Panc1 (cell line): Measurements from ENCODE around the gene ZDHHC7. TPM values are rescaled to one million over a fixed set of nuclear protein-coding genes. Genes with fewer than 3 reads are reported as not detected.
"Not testable (repeated sequence)": the region's sequence is repeated elsewhere in the genome, so short reads cannot be mapped to it uniquely, and the experiment has no call there.

Experiments
- ATAC-seq: fragments of 200-7000 bp; cut with Tn5 transposase; 2 replicates; pipeline ENCODE4 v1.9.1; 2020; ENCODE audit warnings: mild to moderate bottlenecking, moderate library complexity
- BruUV-seq: library from RNA; stranded (reverse); fragments of 400-500 nt; replicated peaks from 2 replicates; lab custom pipeline; 2021; lab: Mats Ljungman, UMichigan
- CTCF ChIA-PET: fragments of 300-600 bp; sonication (Branson Sonifier 250); formaldehyde crosslinking; loops from one replicate; lab custom pipeline; 2022; ENCODE audit warnings: antibody characterized with exemption; lab: Charles Lee
- POLR2A ChIA-PET: fragments of 300-600 bp; sonication (Branson Sonifier 250); formaldehyde crosslinking; loops from one replicate; lab custom pipeline; 2022; ENCODE audit warnings: antibody characterized with exemption; lab: Charles Lee
- DNase-seq: peaks from one replicate; pipeline ENCODE4 v3.0.0-alpha.2; 2010; ENCODE audit warnings: low read depth, low spot score
- H3K27ac ChIP-seq: 2 replicates; pipeline ENCODE4 v1.5.1; 2011; ENCODE audit warnings: mild to moderate bottlenecking, low read length, inconsistent platforms
- H3K27me3 ChIP-seq: fragments of 200-500 bp; sonication (Bioruptor generic); 2 replicates; pipeline ENCODE4 v1.6.0; 2014; ENCODE audit warnings: low read length, inconsistent platforms; ENCODE audit not compliant: control insufficient read depth, insufficient read depth
- H3K36me3 ChIP-seq: fragments of 200-500 bp; sonication (Bioruptor generic); 2 replicates; pipeline ENCODE4 v1.5.1; 2014; ENCODE audit warnings: inconsistent platforms, mild to moderate bottlenecking, low read length, moderate library complexity; ENCODE audit not compliant: control insufficient read depth, insufficient read depth
- H3K4me1 ChIP-seq: 2 replicates; pipeline ENCODE4 v1.5.1; 2011; ENCODE audit warnings: inconsistent platforms, mild to moderate bottlenecking, low read length, moderate library complexity; ENCODE audit not compliant: control insufficient read depth, insufficient read depth
- H3K4me3 ChIP-seq, 2 experiments: 2 replicates each; pipeline ENCODE4 v1.5.1; 2011 to 2012; ENCODE audit warnings: low read depth in 2 of 2, low read length in 2 of 2, mild to moderate bottlenecking in 2 of 2, inconsistent platforms in 1 of 2, moderate library complexity in 1 of 2
- H3K9me3 ChIP-seq: fragments of 200-500 bp; sonication (Bioruptor generic); 2 replicates; pipeline ENCODE4 v1.5.1; 2014; ENCODE audit warnings: low read depth, mild to moderate bottlenecking, inconsistent platforms, low read length, moderate library complexity; ENCODE audit not compliant: control insufficient read depth, insufficient read depth
- POLR2AphosphoS5 ChIP-seq: IDR thresholded peaks from 2 replicates; pipeline ENCODE4 v1.6.1; 2012; ENCODE audit warnings: mild to moderate bottlenecking, low read depth, low read length, moderate library complexity
- SIN3A ChIP-seq: IDR thresholded peaks from 2 replicates; pipeline ENCODE4 v1.6.1; 2012; ENCODE audit warnings: low read depth, mild to moderate bottlenecking, low read length, moderate library complexity, borderline replicate concordance; ENCODE audit not compliant: insufficient read depth
- TCF7L2 ChIP-seq: IDR thresholded peaks from 2 replicates; pipeline ENCODE4 v1.6.1; 2011; ENCODE audit warnings: mild to moderate bottlenecking, low read depth, low read length, inconsistent platforms
- in situ Hi-C: cut with HindIII; loops from 2 replicates; pipeline ENCODE4 v1.10.0; 2016; ENCODE audit warnings: low sequenced_read_pairs, low pct_unique_long_range_greater_than_20kb
- intact Hi-C: fragments of 100-400 bp; cut with micrococcal nuclease; formaldehyde crosslinking; loops from one replicate; pipeline ENCODE4 v1.10.0; 2022; ENCODE audit not compliant: unreplicated experiment
- total RNA-seq: library from RNA; stranded (reverse); gene quantifications from one replicate; pipeline ENCODE4 v1.2.1, GENCODE V29; 2021; ENCODE audit not compliant: unreplicated experiment
- TF ChIP-seq, protein P1 (sequence below): fragments of 450-650 bp; IDR thresholded peaks from 2 replicates; pipeline ENCODE4 v1.5.1; 2017; ENCODE audit warnings: mild to moderate bottlenecking
- TF ChIP-seq, protein P2 (sequence below), 2 experiments: IDR thresholded peaks; 2 replicates each; pipeline ENCODE4 v1.6.1; 2011 to 2012; ENCODE audit warnings: low read depth in 2 of 2, control low read depth in 1 of 2, low read length in 1 of 2, mild to moderate bottlenecking in 1 of 2, moderate library complexity in 1 of 2; ENCODE audit not compliant: insufficient read depth in 1 of 2

ZDHHC7 gene
- total RNA-seq, 1 experiment from 2014 or later, result 71.5 TPM

DNA sequence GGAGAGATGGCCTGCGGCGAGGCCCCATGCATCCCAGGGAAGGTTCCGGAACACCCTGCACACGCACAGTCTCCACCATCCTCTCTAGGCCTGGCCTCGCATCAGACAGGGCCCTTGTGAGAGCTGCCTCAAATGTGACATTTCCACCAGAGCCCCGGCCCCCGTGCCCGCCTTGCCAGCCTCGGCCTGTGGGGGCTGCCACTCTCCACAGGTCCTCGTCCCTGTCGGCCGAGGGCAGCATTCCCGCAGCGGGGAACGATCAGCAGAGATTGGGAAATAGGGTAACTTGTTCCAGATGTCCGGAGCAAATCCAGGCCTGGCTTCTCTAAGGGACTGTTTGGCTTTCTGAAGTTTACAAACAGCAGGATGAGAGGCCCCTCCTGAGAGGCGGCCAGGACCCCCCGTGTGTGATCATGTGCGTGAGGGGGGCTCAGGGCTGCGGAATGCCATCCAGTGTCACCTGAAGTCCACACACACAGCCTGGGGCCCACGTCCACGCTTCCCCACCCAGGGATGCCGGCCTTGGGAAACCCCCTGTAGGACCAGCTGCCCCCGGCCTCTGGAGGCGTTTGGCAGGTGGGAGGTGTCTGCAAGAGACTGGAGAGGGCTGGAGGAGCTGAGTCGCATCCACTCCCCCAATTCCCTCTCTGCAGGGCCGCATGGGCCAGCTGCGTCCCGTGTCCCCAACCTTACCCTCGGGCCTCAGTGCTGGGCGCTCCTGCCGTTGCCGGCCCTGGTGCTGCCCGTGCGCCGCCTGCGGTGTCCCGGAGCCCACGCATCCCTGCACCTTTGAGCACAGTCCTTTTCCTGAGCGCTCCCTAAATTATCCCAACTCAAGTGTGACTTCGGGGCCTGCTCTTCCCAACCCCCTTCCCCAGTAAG lies 70.4 kb downstream of the ZDHHC7 start:
- Histone ChIP-seq H3K27me3 (no peaks in the 10 kb centered on the region), H3K4me1 (no peaks in the 10 kb centered on the region), H3K36me3 (no peaks in the 10 kb centered on the region), H3K27ac (no peak overlapping the region), H3K4me3 (no peak overlapping the region), H3K9me3 (no peaks in the 10 kb centered on the region)
- DNase-seq (no peak), ATAC-seq (no peak)
- in situ Hi-C loops (no loop called here), intact Hi-C loops (no loop called here)
- TF ChIP-seq, protein P1, sequence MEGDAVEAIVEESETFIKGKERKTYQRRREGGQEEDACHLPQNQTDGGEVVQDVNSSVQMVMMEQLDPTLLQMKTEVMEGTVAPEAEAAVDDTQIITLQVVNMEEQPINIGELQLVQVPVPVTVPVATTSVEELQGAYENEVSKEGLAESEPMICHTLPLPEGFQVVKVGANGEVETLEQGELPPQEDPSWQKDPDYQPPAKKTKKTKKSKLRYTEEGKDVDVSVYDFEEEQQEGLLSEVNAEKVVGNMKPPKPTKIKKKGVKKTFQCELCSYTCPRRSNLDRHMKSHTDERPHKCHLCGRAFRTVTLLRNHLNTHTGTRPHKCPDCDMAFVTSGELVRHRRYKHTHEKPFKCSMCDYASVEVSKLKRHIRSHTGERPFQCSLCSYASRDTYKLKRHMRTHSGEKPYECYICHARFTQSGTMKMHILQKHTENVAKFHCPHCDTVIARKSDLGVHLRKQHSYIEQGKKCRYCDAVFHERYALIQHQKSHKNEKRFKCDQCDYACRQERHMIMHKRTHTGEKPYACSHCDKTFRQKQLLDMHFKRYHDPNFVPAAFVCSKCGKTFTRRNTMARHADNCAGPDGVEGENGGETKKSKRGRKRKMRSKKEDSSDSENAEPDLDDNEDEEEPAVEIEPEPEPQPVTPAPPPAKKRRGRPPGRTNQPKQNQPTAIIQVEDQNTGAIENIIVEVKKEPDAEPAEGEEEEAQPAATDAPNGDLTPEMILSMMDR, result no peak
- no peak for TF ChIP-seq POLR2AphosphoS5
- BruUV-seq, result no TSS peak
- ChIA-PET POLR2A (no interaction called here), CTCF (no interaction called here)

DNA sequence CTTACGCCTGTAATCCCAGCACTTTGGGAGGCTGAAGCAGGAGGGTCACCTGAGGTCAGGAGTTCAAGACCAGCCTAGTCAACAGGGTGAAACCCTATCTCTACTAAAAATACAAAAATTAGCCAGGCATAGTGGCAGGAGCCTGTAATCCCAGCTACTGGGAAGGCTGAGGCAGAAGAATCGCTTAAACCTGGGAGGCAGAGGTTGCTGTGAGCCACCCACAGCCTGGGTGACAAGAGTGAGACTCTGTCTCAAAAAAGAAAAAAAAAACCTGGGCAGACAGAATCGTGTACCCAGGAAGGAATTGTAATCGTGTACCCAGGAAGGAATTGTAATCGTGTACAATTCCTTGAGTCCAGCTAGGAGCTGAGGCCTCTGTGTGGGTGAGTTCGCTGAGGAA lies 72.7 kb downstream of the ZDHHC7 start:
- H3K9me3 ChIP-seq, BruUV-seq, H3K27me3 ChIP-seq, H3K36me3 ChIP-seq, ATAC-seq, in situ Hi-C loops, intact Hi-C loops, DNase-seq, H3K27ac ChIP-seq, H3K4me1 ChIP-seq, H3K4me3 ChIP-seq: not testable (repeated sequence)
- POLR2A ChIA-PET, result interaction anchor here (0.6 kb wide), 2 partner anchors 20 to 266 kb away, joined by 4 to 8 read pairs; no protein-coding TSS in a partner anchor
- CTCF ChIA-PET, result interaction anchor here (0.7 to 1.0 kb wide), 3 partner anchors 15 to 342 kb away, joined by 3 to 5 read pairs (median 4); no protein-coding TSS in a partner anchor

DNA sequence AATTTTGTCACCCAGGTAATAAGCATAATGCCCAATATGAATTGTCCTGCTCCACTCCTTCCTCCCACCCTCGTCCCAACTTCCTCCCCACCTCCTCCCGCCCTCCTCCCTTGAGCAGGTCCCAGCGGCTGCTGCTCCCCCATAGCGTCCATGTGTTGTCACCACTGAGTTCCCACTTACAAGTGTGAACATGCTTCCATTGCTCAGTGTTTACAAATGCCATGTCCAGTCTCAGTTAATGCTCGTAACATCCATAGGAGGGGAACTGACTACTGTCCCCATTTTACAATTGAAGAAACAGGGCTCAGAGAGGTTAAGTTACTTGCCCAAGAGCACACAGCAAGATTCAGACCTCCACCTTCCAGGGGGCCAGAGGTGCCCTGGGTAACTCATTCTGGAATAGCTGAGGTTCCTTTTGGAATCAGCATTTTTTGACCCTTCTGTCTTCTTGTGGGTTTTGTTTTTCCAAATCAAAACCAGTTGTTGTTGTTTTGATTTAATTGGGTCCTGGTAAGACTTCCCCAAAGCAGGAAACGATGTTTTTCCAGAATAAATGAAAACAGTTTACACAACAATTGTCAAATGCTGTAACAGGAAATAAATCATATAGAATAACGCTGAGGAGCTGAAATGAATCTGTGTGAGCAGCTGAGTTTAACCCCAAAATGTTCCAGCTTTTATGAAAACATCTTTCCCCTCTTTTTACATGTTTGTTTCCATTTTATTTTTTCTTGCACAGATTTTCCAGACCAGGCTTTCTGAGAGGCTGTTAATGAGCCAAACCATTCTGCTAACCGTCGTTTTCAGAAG lies 73.9 kb downstream of the ZDHHC7 start:
- DNase-seq, result no peak
- intact Hi-C loops, result no loop called here
- CTCF ChIA-PET, result no interaction called here
- Histone ChIP-seq H3K27me3 (no peaks in the 10 kb centered on the region), H3K27ac (no peak overlapping the region), H3K36me3 (no peaks in the 10 kb centered on the region), H3K4me1 (no peaks in the 10 kb centered on the region), H3K9me3 (no peaks in the 10 kb centered on the region), H3K4me3 (no peak overlapping the region)
- BruUV-seq, result no TSS peak
- in situ Hi-C loops, result no loop called here
- POLR2A ChIA-PET, result no interaction called here
- TF ChIP-seq, protein P1, result no peak
- TF ChIP-seq POLR2AphosphoS5 (no peak), SIN3A (no peak), TCF7L2 (no peak)
- TF ChIP-seq, protein P2, sequence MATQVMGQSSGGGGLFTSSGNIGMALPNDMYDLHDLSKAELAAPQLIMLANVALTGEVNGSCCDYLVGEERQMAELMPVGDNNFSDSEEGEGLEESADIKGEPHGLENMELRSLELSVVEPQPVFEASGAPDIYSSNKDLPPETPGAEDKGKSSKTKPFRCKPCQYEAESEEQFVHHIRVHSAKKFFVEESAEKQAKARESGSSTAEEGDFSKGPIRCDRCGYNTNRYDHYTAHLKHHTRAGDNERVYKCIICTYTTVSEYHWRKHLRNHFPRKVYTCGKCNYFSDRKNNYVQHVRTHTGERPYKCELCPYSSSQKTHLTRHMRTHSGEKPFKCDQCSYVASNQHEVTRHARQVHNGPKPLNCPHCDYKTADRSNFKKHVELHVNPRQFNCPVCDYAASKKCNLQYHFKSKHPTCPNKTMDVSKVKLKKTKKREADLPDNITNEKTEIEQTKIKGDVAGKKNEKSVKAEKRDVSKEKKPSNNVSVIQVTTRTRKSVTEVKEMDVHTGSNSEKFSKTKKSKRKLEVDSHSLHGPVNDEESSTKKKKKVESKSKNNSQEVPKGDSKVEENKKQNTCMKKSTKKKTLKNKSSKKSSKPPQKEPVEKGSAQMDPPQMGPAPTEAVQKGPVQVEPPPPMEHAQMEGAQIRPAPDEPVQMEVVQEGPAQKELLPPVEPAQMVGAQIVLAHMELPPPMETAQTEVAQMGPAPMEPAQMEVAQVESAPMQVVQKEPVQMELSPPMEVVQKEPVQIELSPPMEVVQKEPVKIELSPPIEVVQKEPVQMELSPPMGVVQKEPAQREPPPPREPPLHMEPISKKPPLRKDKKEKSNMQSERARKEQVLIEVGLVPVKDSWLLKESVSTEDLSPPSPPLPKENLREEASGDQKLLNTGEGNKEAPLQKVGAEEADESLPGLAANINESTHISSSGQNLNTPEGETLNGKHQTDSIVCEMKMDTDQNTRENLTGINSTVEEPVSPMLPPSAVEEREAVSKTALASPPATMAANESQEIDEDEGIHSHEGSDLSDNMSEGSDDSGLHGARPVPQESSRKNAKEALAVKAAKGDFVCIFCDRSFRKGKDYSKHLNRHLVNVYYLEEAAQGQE (IDR thresholded peaks at IDR 0.05; ENCODE audit: insufficient read depth in 1 of 2, low read depth in 2 of 2, low read length in 1 of 2), result no peak
- no peak for ATAC-seq
